Fibroblast of villous mesenchyme (primary cell): ENCODE measurements around the gene POLR2C. TPM values are rescaled to one million over a fixed set of nuclear protein-coding genes. Genes with fewer than 3 reads are reported as not detected.

Source experiments
- DNase-seq: peaks from one replicate; pipeline ENCODE4 v3.0.0-alpha.2; 2010; ENCODE audit warnings: low read depth
- H3K4me3 ChIP-seq: 2 replicates; pipeline ENCODE4 v1.5.1; 2011; ENCODE audit warnings: low read depth, mild to moderate bottlenecking, low read length
- CTCF ChIP-seq: IDR thresholded peaks from 2 replicates; pipeline ENCODE4 v1.5.1; 2012; ENCODE audit warnings: low read depth, mild to moderate bottlenecking, low read length; ENCODE audit not compliant: insufficient read depth
- total RNA-seq: library from RNA; depleted of rRNA; stranded (reverse); fragments of >200 nt; gene quantifications from 2 replicates; pipeline ENCODE4 v1.2.3, GENCODE V29; 2012

The POLR2C gene
- total RNA-seq, 1 donor, result 128 TPM

GRCh38 chr16:57447186-57447962, 15.1 kb upstream of the POLR2C start, which contains the start of the genes CIAPIN1 and COQ9:
Gene CIAPIN1, minus strand, starts transcription at chr16:57447385. Its CDS starts 6,457 bp downstream, at chr16:57440928.
Gene COQ9, plus strand, starts transcription at chr16:57447479. Its CDS starts 27 bp downstream, at chr16:57447506.
- peak within 1 kb of the TSS; percentile 93 for H3K4me3 ChIP-seq
- DNase-seq, result peak; percentile 93
- no peak for TF ChIP-seq CTCF

- no peak for DNase-seq
- no peak for TF ChIP-seq CTCF
Observed at GRCh38 chr16:57452021-57452420, 10.5 kb upstream of the POLR2C start.

GRCh38 chr16:57462978-57463362, 491 bp downstream of the POLR2C start:
- no peak for TF ChIP-seq CTCF
- no peak for DNase-seq
- peak overlapping the region; percentile 68 for H3K4me3 ChIP-seq

More at GRCh38 chr16:57452021-57452420, 10.5 kb upstream of the POLR2C start:
- no peak overlapping the region for H3K4me3 ChIP-seq

GRCh38 chr16:57464523-57464922, 2.0 kb downstream of the POLR2C start:
- DNase-seq, result no peak
- no peak overlapping the region for H3K4me3 ChIP-seq
- TF ChIP-seq CTCF, result no peak

GRCh38 chr16:57468346-57468745, 5.9 kb downstream of the POLR2C start:
- no peak overlapping the region for H3K4me3 ChIP-seq
- TF ChIP-seq CTCF, result no peak
- DNase-seq, result no peak

- DNase-seq, result no peak
- no peak overlapping the region for H3K4me3 ChIP-seq
- no peak for TF ChIP-seq CTCF
Observed at GRCh38 chr16:57469046-57469445, 6.6 kb downstream of the POLR2C start.
